ENCODE measurements around the gene ACVR1. TPM values are rescaled to one million over a fixed set of nuclear protein-coding genes. Genes with fewer than 3 reads are reported as not detected.

ACVR1 gene
- total RNA-seq, 1 donor from 2014 or later, result 14.3 TPM

GRCh38 chr2:157920736-157921135, 44.6 kb upstream of the ACVR1 start:
- Mint-ChIP-seq H3K27me3 (no peaks in the 10 kb centered on the region), H3K36me3 (no peaks in the 10 kb centered on the region), H3K4me1 (ENCODE audit: unreplicated experiment) (no peaks in the 10 kb centered on the region), H3K4me3 (no peak overlapping the region), H3K9me3 (no peaks in the 10 kb centered on the region), H3K27ac (no peak overlapping the region)
- no peak for DNase-seq (ENCODE audit: extremely low spot score, unreplicated experiment)
- TF ChIP-seq, protein P1, sequence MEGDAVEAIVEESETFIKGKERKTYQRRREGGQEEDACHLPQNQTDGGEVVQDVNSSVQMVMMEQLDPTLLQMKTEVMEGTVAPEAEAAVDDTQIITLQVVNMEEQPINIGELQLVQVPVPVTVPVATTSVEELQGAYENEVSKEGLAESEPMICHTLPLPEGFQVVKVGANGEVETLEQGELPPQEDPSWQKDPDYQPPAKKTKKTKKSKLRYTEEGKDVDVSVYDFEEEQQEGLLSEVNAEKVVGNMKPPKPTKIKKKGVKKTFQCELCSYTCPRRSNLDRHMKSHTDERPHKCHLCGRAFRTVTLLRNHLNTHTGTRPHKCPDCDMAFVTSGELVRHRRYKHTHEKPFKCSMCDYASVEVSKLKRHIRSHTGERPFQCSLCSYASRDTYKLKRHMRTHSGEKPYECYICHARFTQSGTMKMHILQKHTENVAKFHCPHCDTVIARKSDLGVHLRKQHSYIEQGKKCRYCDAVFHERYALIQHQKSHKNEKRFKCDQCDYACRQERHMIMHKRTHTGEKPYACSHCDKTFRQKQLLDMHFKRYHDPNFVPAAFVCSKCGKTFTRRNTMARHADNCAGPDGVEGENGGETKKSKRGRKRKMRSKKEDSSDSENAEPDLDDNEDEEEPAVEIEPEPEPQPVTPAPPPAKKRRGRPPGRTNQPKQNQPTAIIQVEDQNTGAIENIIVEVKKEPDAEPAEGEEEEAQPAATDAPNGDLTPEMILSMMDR (conservative IDR thresholded peaks at IDR 0.05), result no peak

GRCh38 chr2:157919181-157919580, 43.1 kb upstream of the ACVR1 start:
- H3K27me3 Mint-ChIP-seq, result no peaks in the 10 kb centered on the region
- no peak overlapping the region for H3K4me3 Mint-ChIP-seq
- no peaks in the 10 kb centered on the region for H3K9me3 Mint-ChIP-seq
- no peak for DNase-seq (ENCODE audit: extremely low spot score, unreplicated experiment)
- H3K4me1 Mint-ChIP-seq (ENCODE audit: unreplicated experiment), result no peaks in the 10 kb centered on the region
- TF ChIP-seq, protein P1 (conservative IDR thresholded peaks at IDR 0.05), result no peak
- H3K27ac Mint-ChIP-seq, result no peak overlapping the region
- H3K36me3 Mint-ChIP-seq, result no peaks in the 10 kb centered on the region

DNA sequence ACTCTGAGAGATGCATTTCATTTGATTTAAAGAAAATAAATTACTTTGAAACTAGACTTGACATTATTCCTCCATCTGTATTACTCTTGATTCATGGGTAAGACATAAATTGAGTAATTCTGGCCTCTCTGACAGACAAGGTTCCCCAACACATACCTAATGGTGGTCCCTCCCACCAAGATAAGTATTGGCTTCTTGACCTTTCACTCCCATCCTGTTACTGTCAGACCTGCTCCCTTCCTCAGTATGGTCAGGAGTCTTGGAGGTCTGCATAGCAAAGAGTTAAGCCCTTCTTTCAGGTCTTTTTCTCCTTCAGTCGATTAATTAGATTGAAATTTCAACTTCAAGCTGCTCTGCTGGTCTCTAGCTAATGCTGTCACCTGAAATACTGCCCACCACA, 42.2 kb upstream of the ACVR1 start:
- Mint-ChIP-seq H3K4me3 (no peak overlapping the region), H3K27me3 (no peaks in the 10 kb centered on the region), H3K4me1 (ENCODE audit: unreplicated experiment) (no peaks in the 10 kb centered on the region), H3K9me3 (no peaks in the 10 kb centered on the region), H3K36me3 (no peaks in the 10 kb centered on the region), H3K27ac (no peak overlapping the region)
- no peak for DNase-seq (ENCODE audit: extremely low spot score, unreplicated experiment)
- TF ChIP-seq, protein P1 (conservative IDR thresholded peaks at IDR 0.05), result no peak

GRCh38 chr2:157911750-157912149, 35.6 kb upstream of the ACVR1 start:
- Mint-ChIP-seq H3K27me3 (no peaks in the 10 kb centered on the region), H3K27ac (no peak overlapping the region), H3K9me3 (no peaks in the 10 kb centered on the region), H3K4me3 (no peak overlapping the region), H3K4me1 (ENCODE audit: unreplicated experiment) (no peaks in the 10 kb centered on the region), H3K36me3 (no peaks in the 10 kb centered on the region)
- TF ChIP-seq, protein P1 (conservative IDR thresholded peaks at IDR 0.05), result no peak
- DNase-seq (ENCODE audit: extremely low spot score, unreplicated experiment), result no peak

- TF ChIP-seq, protein P1 (conservative IDR thresholded peaks at IDR 0.05), result no peak
- Mint-ChIP-seq H3K4me1 (ENCODE audit: unreplicated experiment) (no peaks in the 10 kb centered on the region), H3K27me3 (no peaks in the 10 kb centered on the region), H3K4me3 (no peak overlapping the region), H3K27ac (no peak overlapping the region), H3K36me3 (no peaks in the 10 kb centered on the region), H3K9me3 (no peaks in the 10 kb centered on the region)
- no peak for DNase-seq (ENCODE audit: extremely low spot score, unreplicated experiment)
Observed at GRCh38 chr2:157911246-157911645, 35.1 kb upstream of the ACVR1 start.

DNA sequence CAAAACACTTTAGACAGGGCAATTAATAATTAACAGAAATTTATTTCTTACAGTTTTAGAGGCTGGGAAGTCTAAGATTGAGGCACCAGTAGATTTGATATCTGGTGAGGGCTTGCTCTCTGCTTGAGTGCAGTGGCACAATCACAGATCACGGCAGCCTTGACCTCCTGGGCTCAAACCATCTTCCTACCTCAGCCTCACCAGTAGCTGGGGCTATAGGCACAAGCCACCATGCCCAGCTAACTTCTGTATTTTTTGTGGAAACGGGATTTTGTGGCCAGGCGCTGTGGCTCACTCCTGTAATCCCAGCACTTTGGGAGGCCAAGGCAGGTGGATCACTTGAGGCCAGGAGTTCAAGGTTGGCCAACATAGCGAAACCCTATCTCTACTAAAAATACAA, 29.0 kb upstream of the ACVR1 start:
- H3K27me3 Mint-ChIP-seq, result no peaks in the 10 kb centered on the region
- H3K27ac Mint-ChIP-seq, result no peak overlapping the region
- no peaks in the 10 kb centered on the region for H3K9me3 Mint-ChIP-seq
- H3K4me1 Mint-ChIP-seq (ENCODE audit: unreplicated experiment), result no peaks in the 10 kb centered on the region
- H3K36me3 Mint-ChIP-seq, result no peaks in the 10 kb centered on the region
- TF ChIP-seq, protein P1 (conservative IDR thresholded peaks at IDR 0.05), result no peak
- DNase-seq (ENCODE audit: extremely low spot score, unreplicated experiment), result no peak
- H3K4me3 Mint-ChIP-seq, result no peak overlapping the region

Data from type B pancreatic cell (in vitro differentiated cells).